Measurements from ENCODE around the gene ZSWIM3.

ZSWIM3 gene

GRCh38 chr20:45882469-45883099 lies 25.2 kb downstream of the ZSWIM3 start:
- no peaks in the 10 kb centered on the region for H3K9me3 ChIP-seq
- H3K27me3 ChIP-seq = no peaks in the 10 kb centered on the region
- no peaks in the 10 kb centered on the region; the same call in 1 of the 2 replicates for H3K4me1 ChIP-seq
- peaks cover 17% of the 10 kb centered on the region for H3K36me3 ChIP-seq
- TF ChIP-seq CTCF (IDR thresholded peaks at IDR 0.05; ENCODE audit: low read depth, low read length) = no peak
- H3K4me3 ChIP-seq (ENCODE audit: low read depth, low read length) = no peak overlapping the region
- DNase-seq = no peak

GRCh38 chr20:45883100-45883469 lies 25.7 kb downstream of the ZSWIM3 start:
- TF ChIP-seq CTCF (IDR thresholded peaks at IDR 0.05; ENCODE audit: low read depth, low read length) = no peak
- Histone ChIP-seq H3K4me3 (ENCODE audit: low read depth, low read length) (no peak overlapping the region), H3K4me1 (no peaks in the 10 kb centered on the region; the same call in 1 of the 2 replicates), H3K36me3 (peaks cover 17% of the 10 kb centered on the region), H3K9me3 (no peaks in the 10 kb centered on the region), H3K27me3 (no peaks in the 10 kb centered on the region)
- no peak for DNase-seq

GRCh38 chr20:45886590-45887345 lies 29.4 kb downstream of the ZSWIM3 start:
- H3K9me3 ChIP-seq = no peaks in the 10 kb centered on the region
- H3K36me3 ChIP-seq = peaks cover 20% of the 10 kb centered on the region
- DNase-seq = no peak
- no peaks in the 10 kb centered on the region for H3K27me3 ChIP-seq
- no peak overlapping the region for H3K4me3 ChIP-seq (ENCODE audit: low read depth, low read length)
- no peak for TF ChIP-seq CTCF (IDR thresholded peaks at IDR 0.05; ENCODE audit: low read depth, low read length)
- H3K4me1 ChIP-seq = no peaks in the 10 kb centered on the region

GRCh38 chr20:45887346-45887715 lies 29.9 kb downstream of the ZSWIM3 start, which contains the start of gene SPATA25:
SPATA25 (minus strand) TSS chr20:45887622; CDS start chr20:45887590, 32 bp downstream.
- DNase-seq = no peak
- Histone ChIP-seq H3K4me3 (ENCODE audit: low read depth, low read length) (no peak within 1 kb of the TSS), H3K36me3 (peaks cover 20% of the 10 kb centered on the region), H3K27me3 (no peaks in the 10 kb centered on the region), H3K9me3 (no peaks in the 10 kb centered on the region), H3K4me1 (no peaks in the 10 kb centered on the region)
- no peak for TF ChIP-seq CTCF (IDR thresholded peaks at IDR 0.05; ENCODE audit: low read depth, low read length)

- no peak for TF ChIP-seq CTCF (IDR thresholded peaks at IDR 0.05; ENCODE audit: low read depth, low read length)
- Histone ChIP-seq H3K9me3 (no peaks in the 10 kb centered on the region), H3K4me3 (ENCODE audit: low read depth, low read length) (no peak overlapping the region), H3K27me3 (no peaks in the 10 kb centered on the region), H3K36me3 (peaks cover 15% of the 10 kb centered on the region), H3K4me1 (no peaks in the 10 kb centered on the region)
- DNase-seq = no peak
Observed at GRCh38 chr20:45888681-45889080, 31.3 kb downstream of the ZSWIM3 start.
